Renal pelvis (tissue), 4 donors: ENCODE data around the gene FAM118B. TPM values are rescaled to one million over a fixed set of nuclear protein-coding genes. Genes with fewer than 3 reads are reported as not detected.
"Not testable (repeated sequence)": the region's sequence is repeated elsewhere in the genome, so short reads cannot be mapped to it uniquely, and the experiment has no call there.

Experiments used
- DNase-seq: peaks from one replicate; pipeline ENCODE4 v3.0.0-alpha.2; 2013
- polyA plus RNA-seq, 3 donors: library from polyadenylated mRNA; unstranded; fragments of 120-200 nt; gene quantifications; one replicate each; pipeline ENCODE4 v1.2.1, GENCODE V29; 2013; ENCODE audit not compliant: insufficient read length in 3 of 3

Gene FAM118B
- polyA plus RNA-seq, 3 donors = 25.3 to 30.6 (median 27.3) TPM

DNA sequence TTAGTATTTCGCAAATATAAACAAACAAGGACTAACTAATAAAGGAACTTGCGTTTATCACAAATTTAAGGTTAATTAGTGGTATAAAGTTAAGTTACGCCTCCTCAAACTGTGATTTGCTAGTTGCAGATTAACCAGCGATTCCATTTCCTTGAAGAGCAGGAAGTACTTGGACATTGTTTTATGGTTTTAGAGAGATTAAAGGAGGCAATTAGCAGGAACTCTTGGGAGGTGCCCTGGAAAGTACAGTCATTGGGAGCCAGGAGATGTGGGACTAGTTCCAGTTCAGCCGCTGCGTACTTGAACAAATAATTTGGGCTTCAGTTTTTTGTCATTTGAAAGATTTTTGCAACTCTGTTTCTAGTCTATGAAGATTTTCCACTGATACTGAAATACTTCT, 3.3 kb downstream of the FAM118B start:
- no peak for DNase-seq

- no peak for DNase-seq
These were observed 5.1 kb downstream of the FAM118B start for GRCh38 chr11:126216526-126217305.

- DNase-seq = no peak
These were observed 5.9 kb downstream of the FAM118B start for GRCh38 chr11:126217491-126217890.

GRCh38 chr11:126219547-126219946, 8.0 kb downstream of the FAM118B start:
- DNase-seq = no peak

GRCh38 chr11:126224647-126225294, 13.2 kb downstream of the FAM118B start:
- no peak for DNase-seq

GRCh38 chr11:126225295-126225665, 13.7 kb downstream of the FAM118B start:
- DNase-seq = no peak

DNA sequence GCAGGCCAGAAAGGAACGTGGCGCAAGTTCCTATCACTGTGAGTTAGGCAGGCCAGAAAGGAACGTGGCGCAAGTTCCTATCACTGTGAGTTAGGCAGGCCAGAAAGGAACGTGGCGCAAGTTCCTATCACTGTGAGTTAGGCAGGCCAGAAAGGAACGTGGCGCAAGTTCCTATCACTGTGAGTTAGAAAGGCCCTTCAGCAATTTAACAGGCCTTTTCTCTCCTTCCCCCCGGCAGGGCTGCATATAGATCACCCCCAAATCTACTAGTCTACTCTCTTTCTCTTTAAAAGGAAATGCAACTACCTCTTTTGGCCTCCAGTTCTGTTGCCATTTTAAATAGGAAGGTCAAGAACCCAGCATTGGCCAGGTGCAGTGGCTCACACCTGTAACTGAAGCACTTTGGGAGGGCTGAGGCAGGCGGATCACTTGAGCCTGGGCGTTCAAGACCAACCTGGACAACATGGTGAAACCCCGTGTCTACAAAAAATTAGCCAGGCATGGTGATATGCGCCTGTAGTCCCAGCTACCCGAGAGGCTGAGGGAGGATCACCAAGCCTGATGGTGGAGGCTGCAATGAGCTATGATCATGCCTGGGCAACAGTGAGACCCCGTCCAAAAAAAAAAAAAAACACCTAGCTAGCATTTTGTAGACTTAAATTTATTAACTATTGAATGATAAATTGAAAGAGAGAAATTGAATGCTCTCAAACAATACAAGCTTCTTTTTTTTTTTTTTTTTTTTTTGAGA, 14.9 kb downstream of the FAM118B start:
- DNase-seq = no peak

- DNase-seq = no peak
These were observed 18.4 kb downstream of the FAM118B start for GRCh38 chr11:126229858-126230540.

- DNase-seq = no peak
These were observed 20.3 kb downstream of the FAM118B start for GRCh38 chr11:126231725-126232459.

GRCh38 chr11:126232683-126233082, 21.1 kb downstream of the FAM118B start:
- DNase-seq = no peak

DNA sequence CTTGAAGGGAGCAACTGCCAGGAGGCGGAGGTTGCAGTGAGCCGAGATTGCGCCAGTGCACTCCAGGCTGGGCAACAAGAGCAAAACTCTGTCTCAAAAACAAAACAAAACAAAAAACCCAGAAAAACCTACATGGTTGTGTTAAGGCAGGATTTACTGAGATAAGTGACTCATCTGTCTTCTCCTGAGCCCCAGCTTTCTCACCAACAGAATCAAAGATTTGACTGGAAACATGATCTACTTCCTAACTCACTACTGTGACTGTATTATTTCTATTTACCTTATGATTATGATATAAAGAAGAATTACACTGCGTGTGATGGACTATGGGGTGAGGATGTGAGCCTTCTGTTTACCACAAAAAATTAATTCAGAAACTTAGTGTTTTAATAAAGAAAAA, 21.8 kb downstream of the FAM118B start:
- DNase-seq = no peak

DNA sequence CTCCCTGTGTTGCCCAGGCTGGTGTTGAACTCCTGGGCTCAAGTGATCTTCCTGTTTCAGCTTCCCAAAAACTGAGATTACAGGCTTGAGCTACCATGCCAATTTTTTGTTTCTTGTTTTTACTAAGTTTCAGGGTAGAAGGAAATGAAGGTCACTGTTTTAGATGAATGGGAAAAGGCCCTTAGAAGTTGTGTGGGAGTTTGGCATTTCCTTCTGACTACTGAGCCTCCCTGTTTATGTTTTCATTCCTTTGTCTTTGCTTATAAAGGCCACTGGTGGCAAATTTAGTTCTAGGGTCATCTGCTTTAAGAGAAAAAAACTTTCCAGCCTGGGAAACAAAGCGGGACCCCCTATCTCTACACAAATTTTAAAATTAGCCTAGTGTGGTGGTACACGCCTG, 35.1 kb downstream of the FAM118B start:
- DNase-seq = no peak

DNA sequence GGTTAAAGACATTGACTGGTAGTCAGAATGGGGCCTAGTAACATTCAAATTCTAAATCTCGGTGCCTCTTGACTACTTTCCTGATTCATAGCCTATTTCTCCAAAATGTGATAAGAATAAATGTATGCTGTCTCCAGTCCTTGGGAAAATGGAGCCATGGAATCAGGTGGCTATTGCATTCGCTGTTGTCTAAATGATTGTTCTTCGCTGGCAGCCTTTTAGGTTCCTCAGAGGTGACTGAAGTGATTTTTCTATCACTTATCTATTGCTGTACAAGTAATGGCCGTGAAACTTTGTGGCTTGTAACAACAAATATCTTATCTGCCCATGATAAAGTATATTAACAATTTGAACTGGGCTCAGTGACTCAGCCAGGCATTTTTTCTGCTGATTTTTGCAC, 41.7 kb downstream of the FAM118B start:
- DNase-seq = no peak

DNA sequence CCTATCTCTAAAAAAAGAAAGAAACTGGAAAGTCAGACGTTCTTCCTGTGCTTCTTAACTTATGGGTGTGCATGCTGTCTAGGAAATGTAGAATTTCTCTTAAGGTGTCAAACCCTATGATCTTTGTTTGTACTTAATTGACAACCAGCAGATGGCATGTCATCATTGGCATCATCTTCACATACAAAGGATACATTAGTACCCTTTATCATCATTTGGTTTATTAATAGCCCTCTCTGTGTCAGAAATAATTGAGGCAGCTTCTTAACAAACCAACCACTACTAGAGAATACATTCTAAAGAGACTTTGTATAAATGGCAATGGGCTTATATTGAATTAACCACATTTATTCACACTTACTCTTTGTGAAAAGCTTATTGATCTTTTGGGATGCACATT, 43.2 kb downstream of the FAM118B start:
- DNase-seq = no peak

- not testable (repeated sequence) for DNase-seq
These were observed 43.9 kb downstream of the FAM118B start for GRCh38 chr11:126255507-126255906.

DNA sequence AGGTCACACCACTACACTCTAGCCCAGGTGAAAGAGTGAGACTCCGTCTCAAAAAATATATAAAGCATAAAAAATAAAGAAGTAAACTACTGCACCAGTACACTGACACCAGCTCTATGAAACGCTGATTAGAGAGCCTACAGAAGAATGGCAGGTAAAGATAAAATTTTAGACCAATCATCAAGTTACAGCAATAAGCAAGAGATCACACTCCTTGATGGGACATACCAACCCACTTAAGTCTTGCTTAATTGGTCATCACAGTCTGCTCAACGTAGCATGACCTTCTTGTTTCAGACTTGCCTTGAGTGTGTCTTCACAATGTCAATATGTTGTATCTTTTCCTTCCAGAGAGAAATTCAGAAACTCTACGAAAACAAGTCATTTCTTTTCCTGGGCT, 44.6 kb downstream of the FAM118B start:
- no peak for DNase-seq

DNA sequence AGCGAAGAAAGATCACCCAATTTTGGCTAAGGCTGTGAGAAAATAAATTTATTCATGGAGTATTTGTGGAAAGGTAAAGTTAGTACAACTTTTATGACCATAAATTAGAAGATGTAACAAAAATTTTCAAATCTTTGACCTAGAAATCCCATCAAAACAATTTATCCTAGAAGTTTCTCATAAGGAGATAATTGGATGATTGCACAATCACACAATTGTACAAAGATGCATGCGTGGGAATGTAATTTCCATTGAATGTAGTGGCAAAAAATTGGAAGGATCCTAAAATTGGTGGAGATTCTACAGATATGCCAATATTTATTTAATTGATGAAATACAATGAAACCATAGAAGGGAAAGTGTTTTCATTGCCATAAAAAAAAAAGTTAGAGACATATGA, 45.6 kb downstream of the FAM118B start:
- DNase-seq = no peak

GRCh38 chr11:126257764-126258163, 46.2 kb downstream of the FAM118B start:
- no peak for DNase-seq

DNA sequence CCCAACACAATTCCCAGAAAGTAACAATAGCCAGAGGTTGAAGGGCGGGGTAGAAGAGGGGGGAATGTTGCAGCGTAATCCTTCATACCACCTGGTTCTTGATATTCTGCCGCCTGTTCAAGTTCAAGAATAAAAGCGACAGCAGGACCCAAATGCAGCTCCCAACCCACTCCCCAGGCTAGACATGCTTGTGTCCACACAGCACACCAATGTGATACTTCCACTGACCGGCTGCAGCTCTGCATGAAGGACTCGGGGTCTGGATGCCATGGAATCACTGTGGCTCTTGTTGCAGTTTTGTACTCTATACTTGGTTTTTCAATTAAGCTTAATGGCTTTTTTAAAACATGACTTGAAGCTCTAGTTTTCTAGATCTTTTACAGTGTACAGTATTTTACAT, 50.6 kb downstream of the FAM118B start:
- no peak for DNase-seq

DNA sequence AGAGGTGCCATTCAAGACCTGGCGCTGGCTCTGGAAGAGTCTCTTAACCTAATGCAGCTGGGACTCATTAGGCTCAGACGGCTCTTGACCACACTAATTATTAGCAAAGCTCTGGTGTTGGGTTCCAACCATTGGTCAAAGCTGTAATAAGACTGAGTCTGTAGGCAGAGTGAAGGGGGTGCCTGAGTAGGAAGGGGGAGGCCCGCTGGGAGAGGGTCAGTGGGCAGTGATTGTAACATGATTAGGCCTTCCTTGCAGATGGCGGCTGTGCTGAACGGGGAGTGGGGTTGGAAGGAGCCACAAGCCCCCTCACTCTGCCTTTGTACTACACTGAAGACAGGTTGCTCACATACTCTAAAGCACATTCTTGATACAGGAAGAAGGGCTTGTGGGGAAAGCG, 51.9 kb downstream of the FAM118B start:
- DNase-seq = no peak

GRCh38 chr11:126265811-126266210, 54.2 kb downstream of the FAM118B start:
- DNase-seq = no peak

DNA sequence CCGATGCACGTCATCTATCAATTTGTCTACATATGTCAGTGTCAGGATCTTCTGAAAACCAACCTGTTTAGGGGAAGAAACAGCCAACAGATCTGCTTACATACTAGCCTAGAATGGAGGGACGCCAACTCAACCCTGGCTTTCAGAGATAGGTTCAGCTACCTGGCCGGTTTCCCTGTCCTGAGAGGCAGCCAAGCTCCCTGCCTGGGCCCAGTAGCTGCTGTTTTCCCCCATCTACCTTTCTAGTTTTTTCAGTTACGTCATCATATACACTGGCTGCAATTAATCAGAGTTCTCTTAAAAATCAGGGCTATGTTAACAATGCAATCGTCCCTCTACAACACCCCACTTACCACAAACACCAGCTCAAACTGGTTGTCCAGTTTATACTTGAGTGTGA, 56.1 kb downstream of the FAM118B start:
- no peak for DNase-seq
